Measurements from ENCODE around the gene LRP5.

The LRP5 gene

GRCh38 chr11:68372625-68373024 lies 60.2 kb downstream of the LRP5 start:
- no peak for DNase-seq

GRCh38 chr11:68373189-68373814 lies 60.9 kb downstream of the LRP5 start:
- no peak for DNase-seq

GRCh38 chr11:68373815-68374501 lies 61.6 kb downstream of the LRP5 start:
- no peak for DNase-seq

GRCh38 chr11:68374531-68374930 lies 62.1 kb downstream of the LRP5 start:
- DNase-seq = no peak

GRCh38 chr11:68375337-68375736 lies 62.9 kb downstream of the LRP5 start:
- no peak for DNase-seq

GRCh38 chr11:68375766-68376165 lies 63.4 kb downstream of the LRP5 start:
- DNase-seq = no peak

- DNase-seq = no peak
Observed at GRCh38 chr11:68377389-68377795, 65.0 kb downstream of the LRP5 start.

- DNase-seq = no peak
Observed at GRCh38 chr11:68379206-68379605, 66.8 kb downstream of the LRP5 start.

- DNase-seq = no peak
Observed at GRCh38 chr11:68380786-68381622, 68.6 kb downstream of the LRP5 start.

- no peak for DNase-seq
Observed at GRCh38 chr11:68381716-68382115, 69.3 kb downstream of the LRP5 start.

GRCh38 chr11:68382358-68382998 lies 70.1 kb downstream of the LRP5 start:
- DNase-seq = no peak

GRCh38 chr11:68383976-68384501 lies 71.6 kb downstream of the LRP5 start:
- peak; percentile 57 for DNase-seq

GRCh38 chr11:68384530-68385081 lies 72.2 kb downstream of the LRP5 start:
- DNase-seq = no peak

GRCh38 chr11:68385128-68385527 lies 72.7 kb downstream of the LRP5 start:
- DNase-seq = no peak

GRCh38 chr11:68386331-68386978 lies 74.1 kb downstream of the LRP5 start:
- DNase-seq = no peak

- DNase-seq = no peak
Observed at GRCh38 chr11:68387840-68388239, 75.4 kb downstream of the LRP5 start.

GRCh38 chr11:68388595-68389198 lies 76.3 kb downstream of the LRP5 start:
- DNase-seq = no peak

- no peak for DNase-seq
Observed at GRCh38 chr11:68390315-68390714, 77.9 kb downstream of the LRP5 start.

- no peak for DNase-seq
Observed at GRCh38 chr11:68392822-68393221, 80.4 kb downstream of the LRP5 start.

GRCh38 chr11:68396516-68396915 lies 84.1 kb downstream of the LRP5 start:
- DNase-seq = no peak

GRCh38 chr11:68397256-68397655 lies 84.9 kb downstream of the LRP5 start:
- DNase-seq = no peak

Data from CD4-positive, alpha-beta T cell treated with Interleukin-21 for 1 hour (primary cell).